NCI-H1092 (cell line): ENCODE measurements around the gene RBM24.

Source experiments
- DNase-seq: peaks from one replicate; lab custom pipeline; 2025; lab: John Stamatoyannopoulos, UW

Gene RBM24

GRCh38 chr6:17341891-17342290 lies 60.7 kb downstream of the RBM24 start:
- DNase-seq: no peak

GRCh38 chr6:17343215-17343614 lies 62.1 kb downstream of the RBM24 start:
- no peak for DNase-seq
